Loucy (cell line): ENCODE measurements around the gene HOXC11.

Source experiments
- H2AFZ ChIP-seq: fragments of 200-600 bp; sonication (generic); 2 replicates; pipeline ENCODE4 v1.6.0; 2016; ENCODE audit warnings: antibody characterized with exemption, mild to moderate bottlenecking, low read length, moderate library complexity
- H3F3A ChIP-seq: fragments of 200-600 bp; 2 replicates; pipeline ENCODE4 v1.6.0; 2016; ENCODE audit warnings: antibody characterized with exemption, low read depth, mild to moderate bottlenecking
- H3K27me3 ChIP-seq: fragments of 200-600 bp; sonication (generic); 2 replicates; pipeline ENCODE4 v1.6.1; 2014; ENCODE audit warnings: low read length, mild to moderate bottlenecking; ENCODE audit not compliant: insufficient read depth, poor library complexity, severe bottlenecking
- H3K36me3 ChIP-seq: fragments of 200-600 bp; sonication (generic); 2 replicates; pipeline ENCODE4 v1.6.1; 2016; ENCODE audit warnings: low read length; ENCODE audit not compliant: insufficient read depth
- H3K4me1 ChIP-seq: fragments of 200-600 bp; sonication (generic); 2 replicates; pipeline ENCODE4 v1.5.1; 2014; ENCODE audit warnings: low read length, mild to moderate bottlenecking; ENCODE audit not compliant: insufficient read depth, poor library complexity, severe bottlenecking
- H3K4me2 ChIP-seq: fragments of 200-600 bp; sonication (generic); 2 replicates; pipeline ENCODE4 v1.6.0; 2014; ENCODE audit warnings: antibody characterized with exemption, low read length, low read depth, mild to moderate bottlenecking; ENCODE audit not compliant: poor library complexity, severe bottlenecking
- H3K4me3 ChIP-seq: fragments of 200-600 bp; sonication (generic); 2 replicates; pipeline ENCODE4 v1.5.1; 2014; ENCODE audit warnings: low read length, mild to moderate bottlenecking, mixed read lengths; ENCODE audit not compliant: poor library complexity, severe bottlenecking
- H3K79me2 ChIP-seq: fragments of 200-600 bp; sonication (generic); 2 replicates; pipeline ENCODE4 v1.6.1; 2014; ENCODE audit warnings: low read length; ENCODE audit not compliant: insufficient read depth
- H3K9ac ChIP-seq: fragments of 200-600 bp; sonication (generic); 2 replicates; pipeline ENCODE4 v1.6.0; 2014; ENCODE audit warnings: mild to moderate bottlenecking, low read depth, low read length, moderate library complexity; ENCODE audit not compliant: poor library complexity, severe bottlenecking
- H3K9me2 ChIP-seq: fragments of 200-600 bp; sonication (generic); replicated peaks from 2 replicates; pipeline ENCODE4 v1.6.1; 2016; ENCODE audit warnings: low read depth, low read length, mixed read lengths
- H3K9me3 ChIP-seq: fragments of 200-600 bp; sonication (generic); 2 replicates; pipeline ENCODE4 v1.6.1; 2014; ENCODE audit warnings: mild to moderate bottlenecking, antibody characterized with exemption, low read length, low read depth; ENCODE audit not compliant: insufficient read depth
- H4K20me1 ChIP-seq: fragments of 200-600 bp; sonication (generic); 2 replicates; pipeline ENCODE4 v1.6.0; 2014; ENCODE audit warnings: antibody characterized with exemption, low read length, mild to moderate bottlenecking; ENCODE audit not compliant: insufficient read depth, poor library complexity, severe bottlenecking
- EZH2phosphoT487 ChIP-seq: fragments of 200-600 bp; IDR thresholded peaks from 2 replicates; pipeline ENCODE4 v1.6.1; 2018; ENCODE audit warnings: antibody characterized with exemption, mild to moderate bottlenecking, moderate library complexity, borderline replicate concordance
- TF ChIP-seq, protein P1 (sequence below): fragments of 200-600 bp; sonication (generic); conservative IDR thresholded peaks from 2 replicates; pipeline ENCODE4 v1.5.1; 2014; ENCODE audit warnings: mild to moderate bottlenecking, antibody characterized with exemption, low read length

HOXC11 gene

DNA sequence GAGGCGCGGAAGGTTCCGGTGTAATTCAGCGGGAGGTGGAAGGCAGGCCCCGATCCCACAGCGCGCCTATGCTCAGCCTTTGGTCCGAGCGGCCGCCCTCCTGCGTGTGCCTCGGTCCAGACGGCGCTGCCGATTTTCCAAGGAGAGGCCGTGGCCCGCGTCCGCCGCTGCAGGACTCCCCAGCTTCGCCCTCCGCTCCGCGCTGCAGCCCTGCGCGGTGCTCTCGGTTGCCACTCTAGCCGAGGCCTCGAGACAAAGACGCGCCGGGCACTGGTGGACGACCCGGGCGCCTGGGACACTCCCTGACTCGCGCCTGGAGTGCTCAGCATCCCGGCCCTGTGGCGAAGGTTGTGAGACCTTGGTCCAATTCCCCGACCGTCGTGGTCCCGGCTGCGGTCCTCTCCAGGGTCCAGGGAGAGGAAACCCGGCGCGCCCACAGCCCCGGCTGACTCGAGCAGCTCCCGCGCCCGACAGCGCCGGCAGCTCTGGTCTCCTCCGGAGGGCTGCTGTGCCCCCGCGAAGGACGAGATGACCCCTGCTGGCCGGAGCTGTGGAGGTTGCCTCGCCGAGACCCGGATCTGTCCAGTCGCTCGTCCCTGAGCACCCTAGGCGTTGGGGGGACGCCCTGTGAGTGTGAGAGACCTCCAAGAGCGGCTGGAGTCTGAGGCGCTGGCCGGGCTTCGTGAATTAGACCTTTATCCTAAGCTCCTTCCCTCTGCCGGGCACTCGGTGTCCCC, 11.7 kb upstream of the HOXC11 start:
- no peak for TF ChIP-seq EZH2phosphoT487
- TF ChIP-seq, protein P1, sequence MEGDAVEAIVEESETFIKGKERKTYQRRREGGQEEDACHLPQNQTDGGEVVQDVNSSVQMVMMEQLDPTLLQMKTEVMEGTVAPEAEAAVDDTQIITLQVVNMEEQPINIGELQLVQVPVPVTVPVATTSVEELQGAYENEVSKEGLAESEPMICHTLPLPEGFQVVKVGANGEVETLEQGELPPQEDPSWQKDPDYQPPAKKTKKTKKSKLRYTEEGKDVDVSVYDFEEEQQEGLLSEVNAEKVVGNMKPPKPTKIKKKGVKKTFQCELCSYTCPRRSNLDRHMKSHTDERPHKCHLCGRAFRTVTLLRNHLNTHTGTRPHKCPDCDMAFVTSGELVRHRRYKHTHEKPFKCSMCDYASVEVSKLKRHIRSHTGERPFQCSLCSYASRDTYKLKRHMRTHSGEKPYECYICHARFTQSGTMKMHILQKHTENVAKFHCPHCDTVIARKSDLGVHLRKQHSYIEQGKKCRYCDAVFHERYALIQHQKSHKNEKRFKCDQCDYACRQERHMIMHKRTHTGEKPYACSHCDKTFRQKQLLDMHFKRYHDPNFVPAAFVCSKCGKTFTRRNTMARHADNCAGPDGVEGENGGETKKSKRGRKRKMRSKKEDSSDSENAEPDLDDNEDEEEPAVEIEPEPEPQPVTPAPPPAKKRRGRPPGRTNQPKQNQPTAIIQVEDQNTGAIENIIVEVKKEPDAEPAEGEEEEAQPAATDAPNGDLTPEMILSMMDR, result no peak
- no peak overlapping the region for H3K9ac ChIP-seq
- no peaks in the 10 kb centered on the region for H3K36me3 ChIP-seq
- 0 out of 2 replicates have a peak, but pooled peaks cover 3% of the 10 kb centered on the region for H3F3A ChIP-seq
- H3K4me1 ChIP-seq, result peaks cover 50% of the 10 kb centered on the region
- H4K20me1 ChIP-seq, result no peaks in the 10 kb centered on the region
- no peaks in the 10 kb centered on the region for H3K9me2 ChIP-seq
- peaks cover under 1% of the 10 kb centered on the region for H3K79me2 ChIP-seq
- H3K4me3 ChIP-seq, result no peak overlapping the region
- H3K27me3 ChIP-seq, result no peaks in the 10 kb centered on the region
- H3K9me3 ChIP-seq, result no peaks in the 10 kb centered on the region
- H3K4me2 ChIP-seq, result no peak overlapping the region
- H2AFZ ChIP-seq, result no peak overlapping the region

DNA sequence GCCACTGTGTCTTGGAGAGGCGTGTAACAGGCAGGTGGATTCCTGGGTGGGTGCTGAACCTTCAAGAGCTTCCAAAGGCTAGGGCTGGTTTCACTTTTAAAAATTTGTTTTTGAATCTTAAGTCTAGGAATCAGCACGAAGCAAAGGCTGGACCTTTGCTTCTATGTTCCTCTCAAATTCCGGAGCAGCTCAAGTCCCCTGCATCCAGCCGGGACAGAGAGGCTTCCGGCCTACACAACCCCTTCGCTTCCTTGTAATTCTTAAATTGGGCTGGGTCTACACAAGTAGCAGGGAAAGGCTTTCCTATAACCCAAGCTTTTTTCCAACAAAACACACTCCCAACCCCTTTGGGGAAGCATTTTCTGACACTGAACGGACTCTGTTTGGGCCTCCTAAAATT, 9.9 kb upstream of the HOXC11 start:
- Histone ChIP-seq H3F3A (0 out of 2 replicates have a peak, but pooled peaks cover 3% of the 10 kb centered on the region), H3K36me3 (no peaks in the 10 kb centered on the region), H4K20me1 (no peaks in the 10 kb centered on the region), H3K27me3 (no peaks in the 10 kb centered on the region), H3K9me2 (no peaks in the 10 kb centered on the region), H3K4me1 (peaks cover 45% of the 10 kb centered on the region), H3K9me3 (no peaks in the 10 kb centered on the region), H3K4me3 (no peak overlapping the region), H2AFZ (no peak overlapping the region), H3K79me2 (peaks cover 16% of the 10 kb centered on the region), H3K4me2 (peak overlapping the region; percentile 13), H3K9ac (peak overlapping the region; percentile 15)
- TF ChIP-seq EZH2phosphoT487, result no peak
- TF ChIP-seq, protein P1, result no peak

DNA sequence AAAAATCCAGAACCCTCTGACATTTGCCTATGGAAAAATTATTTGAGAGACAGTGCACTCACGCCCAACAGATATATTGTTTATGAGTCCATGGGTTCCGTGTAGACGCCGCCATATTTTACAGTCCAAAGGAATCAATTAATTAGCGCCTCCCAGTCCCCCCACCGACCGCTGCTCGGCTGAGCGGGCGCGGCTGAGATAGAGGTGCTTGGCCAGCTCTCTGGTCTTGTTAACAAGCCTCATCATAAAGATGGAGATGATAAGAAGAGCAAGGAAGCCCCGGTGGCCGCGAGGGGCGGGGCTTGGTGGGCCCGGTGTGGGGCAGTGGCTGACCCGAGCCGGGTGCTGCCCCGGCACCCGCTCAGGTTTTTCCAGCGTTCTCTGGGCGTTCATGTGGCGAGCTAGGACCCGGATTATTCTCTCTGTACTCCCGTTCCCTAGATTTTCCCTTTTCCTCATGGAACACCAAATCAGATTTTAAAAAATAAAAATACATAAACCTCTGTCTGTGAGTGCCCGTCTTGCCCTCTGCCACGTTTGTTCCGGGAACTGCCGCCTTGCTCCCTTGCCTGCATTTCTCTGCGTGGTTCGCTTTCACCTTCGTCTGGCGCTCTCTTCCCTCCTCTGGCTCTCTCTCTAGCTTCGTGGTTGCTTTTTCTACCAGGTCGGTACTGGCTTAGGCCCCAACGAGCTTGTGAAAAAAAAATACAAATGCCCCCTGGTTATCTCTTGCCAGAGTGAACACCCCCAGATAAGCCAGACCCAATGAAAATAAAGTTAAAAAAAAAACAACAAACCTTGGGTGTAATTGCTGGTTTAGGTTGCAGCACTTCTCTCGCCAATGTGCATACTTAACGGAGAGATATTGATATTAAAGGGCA, 9.3 kb upstream of the HOXC11 start:
- H3K4me1 ChIP-seq, result peaks cover 40% of the 10 kb centered on the region
- no peak overlapping the region for H3K4me3 ChIP-seq
- no peaks in the 10 kb centered on the region for H3K9me3 ChIP-seq
- H2AFZ ChIP-seq, result no peak overlapping the region
- H3K4me2 ChIP-seq, result peak overlapping the region; percentile 78
- H3K27me3 ChIP-seq, result no peaks in the 10 kb centered on the region
- TF ChIP-seq, protein P1, result no peak
- TF ChIP-seq EZH2phosphoT487, result no peak
- H3K9ac ChIP-seq, result peak overlapping the region; percentile 15
- 0 out of 2 replicates have a peak, but pooled peaks cover 3% of the 10 kb centered on the region for H3F3A ChIP-seq
- H3K79me2 ChIP-seq, result peaks cover 16% of the 10 kb centered on the region
- H3K9me2 ChIP-seq, result no peaks in the 10 kb centered on the region
- H4K20me1 ChIP-seq, result no peaks in the 10 kb centered on the region
- H3K36me3 ChIP-seq, result no peaks in the 10 kb centered on the region
